ENCODE measurements around the gene MAN2A2.

Gene MAN2A2

GRCh38 chr15:90946538-90946937 is 43.4 kb downstream of the MAN2A2 start:
- no peak for DNase-seq (ENCODE audit: low spot score)

- no peak for DNase-seq (ENCODE audit: low spot score)
Measured at GRCh38 chr15:90946941-90947576, 44.0 kb downstream of the MAN2A2 start.

GRCh38 chr15:90947577-90948357 is 44.7 kb downstream of the MAN2A2 start:
- DNase-seq (ENCODE audit: low spot score): no peak

- no peak for DNase-seq (ENCODE audit: low spot score)
Measured at GRCh38 chr15:90948506-90948905, 45.4 kb downstream of the MAN2A2 start.

GRCh38 chr15:90949979-90950675 is 47.0 kb downstream of the MAN2A2 start:
- DNase-seq (ENCODE audit: low spot score): no peak

- DNase-seq (ENCODE audit: low spot score): no peak
Measured at GRCh38 chr15:90950676-90951075, 47.6 kb downstream of the MAN2A2 start.

- no peak for DNase-seq (ENCODE audit: low spot score)
Measured at GRCh38 chr15:90952901-90953677, 50.0 kb downstream of the MAN2A2 start.

- DNase-seq (ENCODE audit: low spot score): no peak
Measured at GRCh38 chr15:90953947-90954711, 51.0 kb downstream of the MAN2A2 start.

GRCh38 chr15:90954712-90955623 is 51.9 kb downstream of the MAN2A2 start, which contains the start of gene RCCD1:
Gene RCCD1, plus strand, starts transcription at chr15:90954884. Its CDS starts 1,851 bp downstream, at chr15:90956735.
- peak; percentile 84 for DNase-seq (ENCODE audit: low spot score)

- DNase-seq (ENCODE audit: low spot score): no peak
Measured at GRCh38 chr15:90955624-90956273, 52.6 kb downstream of the MAN2A2 start.

- DNase-seq (ENCODE audit: low spot score): peak; percentile 51
Measured at GRCh38 chr15:90956274-90957030, 53.4 kb downstream of the MAN2A2 start.

- no peak for DNase-seq (ENCODE audit: low spot score)
Measured at GRCh38 chr15:90957031-90957790, 54.1 kb downstream of the MAN2A2 start.

GRCh38 chr15:90957791-90958190 is 54.7 kb downstream of the MAN2A2 start:
- no peak for DNase-seq (ENCODE audit: low spot score)

- no peak for DNase-seq (ENCODE audit: low spot score)
Measured at GRCh38 chr15:90959028-90959595, 56.0 kb downstream of the MAN2A2 start.

GRCh38 chr15:90959894-90960293 is 56.8 kb downstream of the MAN2A2 start:
- DNase-seq (ENCODE audit: low spot score): no peak

GRCh38 chr15:90960298-90961091 is 57.4 kb downstream of the MAN2A2 start:
- no peak for DNase-seq (ENCODE audit: low spot score)

GRCh38 chr15:90962021-90962420 is 58.9 kb downstream of the MAN2A2 start:
- DNase-seq (ENCODE audit: low spot score): no peak
